ENCODE measurements around the gene CCDC7.
"Not testable (repeated sequence)": the region's sequence is repeated elsewhere in the genome, so short reads cannot be mapped to it uniquely, and the experiment has no call there.

CCDC7 gene

GRCh38 chr10:32459051-32459698 lies 13.2 kb downstream of the CCDC7 start:
- DNase-seq = no peak

GRCh38 chr10:32461203-32461602 lies 15.3 kb downstream of the CCDC7 start:
- no peak for DNase-seq

- no peak for DNase-seq
Measured at GRCh38 chr10:32471232-32471631, 25.3 kb downstream of the CCDC7 start.

DNA sequence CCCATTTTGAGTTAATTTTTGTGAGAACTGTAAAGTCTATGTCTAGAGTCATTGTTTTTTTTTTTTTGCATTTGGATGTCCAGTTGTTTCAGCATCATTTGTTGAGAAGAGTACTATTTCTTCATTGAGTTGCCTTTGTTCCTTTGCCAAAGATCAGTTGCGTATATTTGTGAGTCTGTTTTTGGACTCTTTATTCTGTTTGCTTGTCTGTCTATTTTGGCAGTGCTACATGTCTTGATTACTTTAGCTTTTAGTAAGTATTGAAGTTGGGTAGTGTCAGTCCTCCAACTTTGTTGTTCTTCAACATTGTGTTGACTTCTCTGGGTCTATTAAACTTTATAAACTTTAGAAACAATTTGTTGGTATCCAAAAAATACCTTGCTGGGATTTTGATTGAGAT lies 31.6 kb downstream of the CCDC7 start:
- DNase-seq = no peak

DNA sequence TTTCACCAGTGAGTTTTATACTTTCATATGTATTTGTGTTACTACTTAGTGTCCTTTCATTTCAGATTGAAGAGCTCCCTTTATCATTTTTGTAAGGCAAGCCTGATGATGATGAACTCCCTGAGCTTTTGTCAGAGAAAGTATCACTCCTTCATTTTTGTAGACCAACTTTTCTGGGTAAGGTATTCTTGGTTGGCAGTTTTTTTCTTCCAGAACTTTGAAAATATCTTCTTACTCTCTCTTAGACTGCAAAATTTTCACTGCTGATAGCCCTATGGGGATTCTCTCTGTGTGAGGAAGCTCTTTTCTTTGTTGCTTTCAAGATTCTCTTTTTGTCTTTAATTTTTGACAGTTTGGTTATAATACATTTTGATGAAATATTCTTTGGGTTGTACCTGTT lies 35.7 kb downstream of the CCDC7 start:
- no peak for DNase-seq

DNA sequence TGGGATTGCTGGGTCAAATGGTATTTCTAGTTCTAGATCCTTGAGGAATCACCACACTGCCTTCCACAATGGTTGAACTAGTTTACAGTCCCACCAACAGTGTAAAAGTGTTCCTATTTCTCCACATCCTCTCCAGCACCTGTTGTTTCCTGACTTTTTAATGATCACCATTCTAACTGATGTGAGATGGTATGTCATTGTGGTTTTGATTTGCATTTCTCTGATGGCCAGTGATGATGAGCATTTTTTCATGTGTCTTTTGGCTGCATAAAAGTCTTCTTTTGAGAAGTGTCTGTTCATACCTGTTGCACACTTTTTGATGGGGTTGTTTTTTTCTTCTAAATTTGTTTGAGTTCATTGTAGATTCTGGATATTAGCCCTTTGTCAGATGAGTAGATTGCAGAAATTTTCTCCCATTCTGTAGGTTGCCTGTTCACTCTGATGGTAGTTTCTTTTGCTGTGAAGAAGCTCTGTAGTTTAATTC lies 37.1 kb downstream of the CCDC7 start:
- DNase-seq = not testable (repeated sequence)

GRCh38 chr10:32488038-32488437 lies 42.1 kb downstream of the CCDC7 start:
- not testable (repeated sequence) for DNase-seq

GRCh38 chr10:32489158-32489557 lies 43.2 kb downstream of the CCDC7 start:
- no peak for DNase-seq

DNA sequence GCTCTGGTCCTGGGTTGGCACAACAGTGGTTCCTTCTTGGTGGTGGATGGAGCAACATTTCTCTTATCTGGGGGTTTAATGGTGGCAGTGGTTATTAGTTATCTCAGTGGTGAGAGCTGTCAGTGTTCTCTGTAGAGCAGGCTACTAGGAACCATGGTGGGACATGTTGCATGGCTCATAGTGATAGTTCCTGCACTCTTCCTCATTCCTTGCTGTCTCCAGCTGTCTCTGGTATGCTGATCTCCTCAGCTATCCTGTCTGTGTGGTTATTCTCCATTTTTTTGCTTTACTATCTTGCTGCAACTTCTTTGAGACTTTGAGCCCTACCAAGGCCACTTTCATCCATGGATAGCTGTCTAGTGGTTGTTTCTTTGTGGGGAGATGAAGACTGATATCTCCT lies 44.0 kb downstream of the CCDC7 start:
- no peak for DNase-seq

DNA sequence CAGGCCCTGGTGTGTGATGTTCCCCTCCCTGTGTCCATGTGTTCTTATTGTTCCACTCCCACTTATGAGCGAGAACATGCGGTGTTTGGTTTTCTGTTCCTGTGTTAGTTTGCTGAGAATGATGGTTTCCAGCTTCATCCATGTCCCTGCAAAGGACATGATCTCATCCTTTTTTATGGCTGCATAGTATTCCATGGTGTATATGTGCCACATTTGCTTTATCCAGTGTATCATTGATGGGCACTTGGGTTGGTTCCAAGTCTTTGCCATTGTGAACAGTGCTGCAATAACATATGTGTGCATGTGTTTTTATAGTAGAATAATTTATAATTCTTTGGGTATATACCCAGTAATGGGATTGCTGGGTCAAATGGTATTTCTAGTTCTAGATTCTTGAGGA lies 48.6 kb downstream of the CCDC7 start:
- not testable (repeated sequence) for DNase-seq

GRCh38 chr10:32500136-32500535 lies 54.2 kb downstream of the CCDC7 start:
- not testable (repeated sequence) for DNase-seq

DNA sequence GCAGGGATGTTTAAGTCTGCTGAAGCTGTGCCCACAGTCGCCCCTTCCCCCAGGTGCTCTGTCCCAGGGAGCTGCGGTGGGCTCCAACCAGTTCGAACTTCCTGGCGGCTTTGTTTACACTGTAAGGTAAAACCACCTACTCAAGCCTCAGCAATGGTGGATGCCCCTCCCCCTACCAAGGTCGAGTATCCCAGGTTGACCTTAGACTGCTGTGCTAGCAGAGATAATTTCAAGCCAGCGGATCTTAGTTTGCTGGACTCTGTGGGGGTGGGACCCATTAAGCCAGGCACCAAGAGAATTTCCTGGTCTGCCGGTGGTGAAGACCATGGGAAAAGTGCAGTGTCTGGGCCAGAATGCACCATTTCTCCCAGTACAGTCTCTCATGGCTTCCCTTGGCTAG lies 56.0 kb downstream of the CCDC7 start:
- no peak for DNase-seq

DNA sequence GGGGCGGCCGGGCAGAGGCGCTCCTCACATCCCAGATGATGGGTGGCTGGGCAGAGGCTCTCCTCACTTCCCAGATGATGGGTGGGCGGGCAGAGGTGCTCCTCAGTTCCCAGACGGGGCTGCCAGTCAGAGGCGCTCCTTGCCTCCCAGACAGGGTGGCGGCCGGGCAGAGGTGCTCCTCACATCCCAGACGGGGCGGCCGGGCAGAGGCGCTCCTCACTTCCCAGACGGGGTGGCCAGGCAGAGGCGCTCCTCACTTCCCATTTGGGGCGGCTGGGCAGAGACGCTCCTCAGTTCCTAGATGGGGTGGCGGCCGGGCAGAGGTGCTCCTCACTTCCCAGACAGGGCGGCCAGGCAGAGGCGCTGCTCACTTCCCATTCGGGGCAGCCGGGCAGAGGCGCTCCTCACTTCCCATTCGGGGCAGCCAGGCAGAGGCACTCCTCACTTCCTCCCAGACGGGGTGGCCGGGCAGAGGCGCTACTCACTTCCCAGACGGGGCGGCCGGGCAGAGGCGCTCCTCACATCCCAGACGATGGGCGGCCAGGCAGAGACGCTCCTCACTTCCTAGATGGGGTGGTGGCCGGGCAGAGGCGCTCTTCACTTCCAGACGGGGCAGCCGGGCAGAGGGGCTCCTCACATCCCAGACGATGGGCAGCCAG lies 60.0 kb downstream of the CCDC7 start:
- DNase-seq = not testable (repeated sequence)

- DNase-seq = no peak
Measured at GRCh38 chr10:32511599-32511998, 65.7 kb downstream of the CCDC7 start.

- no peak for DNase-seq
Measured at GRCh38 chr10:32516567-32517495, 70.9 kb downstream of the CCDC7 start.

DNA sequence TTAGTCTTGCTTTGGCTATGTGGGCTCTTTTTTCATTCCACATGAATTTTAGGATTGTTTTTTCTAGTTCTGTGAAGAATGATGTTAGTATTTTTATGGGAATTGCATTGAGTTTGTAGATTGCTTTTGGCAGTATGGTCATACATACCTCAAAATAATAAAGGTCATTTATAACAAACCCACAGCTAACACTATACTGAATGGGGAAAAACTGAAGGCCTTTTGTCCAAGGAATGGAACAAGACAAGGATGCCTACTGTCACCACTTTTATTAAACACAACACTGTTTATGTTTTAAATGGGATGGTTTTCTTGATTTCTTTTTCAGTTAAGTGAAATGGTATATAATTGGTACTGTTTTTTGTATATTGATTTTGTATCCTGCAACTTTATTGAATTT lies 84.3 kb downstream of the CCDC7 start:
- no peak for DNase-seq

DNA sequence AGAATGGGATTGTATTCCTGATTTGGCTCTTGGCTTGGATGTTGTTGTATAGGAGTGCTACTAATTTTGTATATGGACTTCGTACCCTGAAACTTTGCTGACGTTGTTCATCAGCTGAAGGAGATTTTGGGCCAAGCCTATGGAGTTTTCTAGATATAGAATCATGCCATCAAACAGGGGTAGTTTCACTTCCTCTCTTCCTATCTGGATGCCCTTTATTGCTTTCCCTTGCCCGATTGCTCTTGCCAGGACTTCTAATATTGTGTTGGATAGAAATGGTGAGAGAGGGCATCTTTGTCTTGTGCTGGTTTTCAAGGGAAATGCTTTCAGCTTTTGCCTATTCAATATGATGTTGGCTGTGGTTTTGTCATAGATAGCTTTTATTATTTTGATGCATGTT lies 92.3 kb downstream of the CCDC7 start:
- no peak for DNase-seq

GRCh38 chr10:32540691-32541470 lies 94.9 kb downstream of the CCDC7 start:
- DNase-seq = no peak

GRCh38 chr10:32548208-32548607 lies 102.3 kb downstream of the CCDC7 start:
- DNase-seq = no peak

DNA sequence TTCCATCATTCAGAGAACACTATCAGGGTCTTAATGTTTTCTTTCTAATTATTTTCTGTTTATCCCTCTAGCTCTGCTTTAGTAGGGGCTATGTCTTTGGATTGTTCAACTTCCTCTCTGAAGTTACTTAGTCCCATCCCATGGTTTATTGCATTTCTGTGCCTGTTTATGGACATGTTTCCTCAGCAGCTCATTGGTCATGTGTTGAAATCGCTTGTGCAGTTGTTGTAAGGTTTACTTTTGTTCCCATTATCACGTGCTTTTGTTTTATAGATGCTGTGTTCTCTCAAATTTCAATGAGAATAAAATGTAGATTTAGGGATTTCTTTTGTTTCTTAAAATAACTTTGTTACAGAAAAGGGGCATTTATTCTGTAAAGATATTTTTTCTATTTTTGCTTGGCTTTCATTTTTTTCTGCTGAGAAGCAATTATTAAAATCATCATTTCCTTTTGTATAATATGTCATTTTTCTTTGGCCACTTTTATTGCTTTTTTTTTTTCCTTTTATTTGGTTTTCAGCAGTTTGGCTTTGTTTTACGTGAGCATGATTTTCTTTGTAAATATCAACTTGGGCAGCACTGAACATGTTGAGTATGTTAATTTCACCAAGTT lies 110.9 kb downstream of the CCDC7 start:
- no peak for DNase-seq

- not testable (repeated sequence) for DNase-seq
Measured at GRCh38 chr10:32562695-32563094, 116.8 kb downstream of the CCDC7 start.

DNA sequence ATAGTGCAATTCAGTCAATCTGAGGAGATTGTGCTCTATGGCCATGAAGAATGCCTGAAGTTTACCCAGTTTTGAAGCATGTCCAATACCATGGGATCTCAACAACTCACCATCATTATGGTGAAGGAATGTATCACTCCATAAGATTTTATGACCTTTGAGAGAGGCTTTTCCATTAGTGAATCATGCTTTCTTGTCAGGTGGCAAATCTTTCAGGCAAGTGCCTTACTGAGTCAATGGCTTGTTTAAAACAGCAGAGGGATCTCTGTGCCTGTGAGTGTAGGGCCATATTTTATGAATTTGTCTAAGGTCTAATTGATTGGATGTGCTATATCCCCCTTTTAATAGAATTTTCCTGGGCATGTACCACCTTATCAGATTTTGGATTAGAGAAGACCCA lies 131.5 kb downstream of the CCDC7 start:
- no peak for DNase-seq

Measured in activated CD8-positive, alpha-beta memory T cell treated with anti-CD3 and anti-CD28 coated beads, Interleukin-2, amount 50 U/mL, for 48 hours (primary cell).